Kidney (tissue), 14 donors: ENCODE data around the gene NCKAP5. TPM values are rescaled to one million over a fixed set of nuclear protein-coding genes. Genes with fewer than 3 reads are reported as not detected.

Experiments used
- DNase-seq, 5 donors: peaks; one replicate each; pipeline ENCODE4 v3.0.0-alpha.2; 2013 to 2020
- FAIRE-seq: peaks from 2 replicates; lab custom pipeline; 2012; peaks lifted over from hg19 to GRCh38; lab: Jason Lieb, UNC
- H3K27ac ChIP-seq, 2 donors: one replicate each; pipeline ENCODE4 v1.7.0; 2013; ENCODE audit warnings: low read depth in 2 of 2, low read length in 2 of 2, inconsistent platforms in 1 of 2
- H3K27me3 ChIP-seq: one replicate; pipeline ENCODE4 v1.7.1; 2013; ENCODE audit warnings: low read length, inconsistent platforms; ENCODE audit not compliant: control insufficient read depth, insufficient read depth
- H3K36me3 ChIP-seq, 3 donors: one replicate each; pipeline versions ENCODE4 v1.7.0 to v1.7.1; 2013; ENCODE audit warnings: low read length in 3 of 3, control low read depth in 1 of 3, inconsistent platforms in 1 of 3; ENCODE audit not compliant: insufficient read depth in 3 of 3, control insufficient read depth in 2 of 3
- H3K4me1 ChIP-seq, 3 donors: one replicate each; pipeline versions ENCODE4 v1.7.0 to v1.7.1; 2013; ENCODE audit warnings: low read length in 3 of 3, inconsistent platforms in 1 of 3, low read depth in 1 of 3; ENCODE audit not compliant: control insufficient read depth in 2 of 3, insufficient read depth in 2 of 3
- H3K4me3 ChIP-seq, 3 donors: one replicate each; pipeline versions ENCODE4 v1.7.0 to v1.8.1; 2013; ENCODE audit warnings: low read length in 3 of 3, control low read depth in 1 of 3, inconsistent platforms in 1 of 3
- H3K9ac ChIP-seq, 3 donors: one replicate each; pipeline versions ENCODE4 v1.7.0 to v1.7.1; 2013; ENCODE audit warnings: low read length in 3 of 3, control low read depth in 1 of 3, inconsistent platforms in 1 of 3
- H3K9me3 ChIP-seq, 3 donors: one replicate each; pipeline versions ENCODE4 v1.7.0 to v1.7.1; 2013; ENCODE audit warnings: low read length in 3 of 3, control low read depth in 1 of 3, inconsistent platforms in 1 of 3; ENCODE audit not compliant: control insufficient read depth in 2 of 3, insufficient read depth in 1 of 3
- intact Hi-C: fragments of 100-400 bp; cut with DNase I; formaldehyde crosslinking; loops from one replicate; pipeline ENCODE4 v1.11.1; 2022
- polyA plus RNA-seq: library from polyadenylated mRNA; stranded (reverse); fragments of 350-450 nt; fragmentation: Illumina TruSeq; extraction: RNeasy Lipid Tissue Mini Kit (QIAGEN cat#74804); gene quantifications from one replicate; pipeline ENCODE4 v1.2.3, GENCODE V29; 2014; ENCODE audit warnings: low read depth, low replicate concordance; ENCODE audit not compliant: insufficient read depth
- total RNA-seq: library from RNA; stranded (reverse); fragmentation: NEBNext Ultra II Directional; extraction: Animal tissue kit (Norgen Biotek cat#: 25700); gene quantifications from one replicate; pipeline ENCODE4 v1.2.1, GENCODE V29; 2021
- TF ChIP-seq, protein P1 (sequence below): IDR thresholded peaks from 3 replicates; pipeline ENCODE4 v1.5.1; 2012; ENCODE audit warnings: mild to moderate bottlenecking, moderate library complexity, borderline replicate concordance; ENCODE audit not compliant: insufficient read depth; ENCODE audit errors: extremely low read depth
- donor health status: control.
- donor health status: control.
- donor health status: control.
- donor health status: control.
- donor health status: control.
- donor health status: DM: yes; HTN: yes; CAD: no.
- donor health status: Normal renal cell carcinoma (clear cell type).

The NCKAP5 gene
- total and polyA plus RNA-seq, 2 donors from 2014 or later: 1.8 to 2.9 TPM

DNA sequence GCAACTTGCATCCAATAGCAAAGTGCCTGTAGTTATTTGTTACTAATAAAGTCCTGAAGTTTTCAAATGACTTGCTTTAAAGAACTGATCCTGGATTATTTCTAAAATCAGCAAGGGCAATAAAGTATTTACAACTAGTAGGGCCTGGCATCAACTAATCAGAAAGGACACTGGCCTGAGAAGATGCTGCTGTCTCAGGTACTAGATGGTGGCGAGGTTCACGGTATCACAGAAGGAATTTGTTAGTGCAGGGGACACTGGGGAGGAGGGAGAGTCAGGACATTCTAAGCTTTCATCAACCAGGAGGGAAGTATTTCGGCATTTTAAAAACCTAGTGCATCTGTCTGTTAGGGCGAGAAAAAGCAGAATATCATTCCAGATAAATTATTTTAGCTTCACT is 458.1 kb downstream of the NCKAP5 start:
- no peak for FAIRE-seq

DNA sequence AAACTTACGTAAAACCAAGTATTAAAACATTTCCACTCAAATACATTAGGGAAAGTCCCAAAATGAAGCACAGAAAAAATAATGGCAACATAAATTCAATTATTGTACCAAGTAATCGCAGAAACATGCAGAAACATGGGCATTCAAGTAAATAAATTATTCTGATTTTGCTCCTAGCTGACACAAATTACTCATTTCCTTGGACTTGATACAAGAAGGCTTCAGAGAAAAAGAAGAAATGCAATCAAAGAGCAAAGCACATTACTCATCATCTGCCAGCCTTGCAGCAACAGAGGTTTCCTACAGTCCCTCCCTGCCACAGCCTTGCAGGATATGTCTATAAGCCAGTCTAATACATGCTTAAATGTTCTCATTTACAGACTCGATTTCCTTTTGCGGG is 458.5 kb downstream of the NCKAP5 start:
- no peaks in the 10 kb centered on the region for H3K27me3 ChIP-seq
- no peaks in the 10 kb centered on the region for H3K36me3 ChIP-seq
- no peak for FAIRE-seq
- TF ChIP-seq, protein P1, sequence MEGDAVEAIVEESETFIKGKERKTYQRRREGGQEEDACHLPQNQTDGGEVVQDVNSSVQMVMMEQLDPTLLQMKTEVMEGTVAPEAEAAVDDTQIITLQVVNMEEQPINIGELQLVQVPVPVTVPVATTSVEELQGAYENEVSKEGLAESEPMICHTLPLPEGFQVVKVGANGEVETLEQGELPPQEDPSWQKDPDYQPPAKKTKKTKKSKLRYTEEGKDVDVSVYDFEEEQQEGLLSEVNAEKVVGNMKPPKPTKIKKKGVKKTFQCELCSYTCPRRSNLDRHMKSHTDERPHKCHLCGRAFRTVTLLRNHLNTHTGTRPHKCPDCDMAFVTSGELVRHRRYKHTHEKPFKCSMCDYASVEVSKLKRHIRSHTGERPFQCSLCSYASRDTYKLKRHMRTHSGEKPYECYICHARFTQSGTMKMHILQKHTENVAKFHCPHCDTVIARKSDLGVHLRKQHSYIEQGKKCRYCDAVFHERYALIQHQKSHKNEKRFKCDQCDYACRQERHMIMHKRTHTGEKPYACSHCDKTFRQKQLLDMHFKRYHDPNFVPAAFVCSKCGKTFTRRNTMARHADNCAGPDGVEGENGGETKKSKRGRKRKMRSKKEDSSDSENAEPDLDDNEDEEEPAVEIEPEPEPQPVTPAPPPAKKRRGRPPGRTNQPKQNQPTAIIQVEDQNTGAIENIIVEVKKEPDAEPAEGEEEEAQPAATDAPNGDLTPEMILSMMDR: no peak
- DNase-seq: no peak
- no peaks in the 10 kb centered on the region for H3K4me1 ChIP-seq
- no peak overlapping the region for H3K9ac ChIP-seq
- H3K4me3 ChIP-seq: no peak overlapping the region
- intact Hi-C loops: no loop called here
- H3K9me3 ChIP-seq: no peaks in the 10 kb centered on the region
- no peak overlapping the region for H3K27ac ChIP-seq

More for the DNA sequence above, 458.1 kb downstream of the NCKAP5 start:
- no peaks in the 10 kb centered on the region for H3K36me3 ChIP-seq
- H3K9ac ChIP-seq: no peak overlapping the region
- no peaks in the 10 kb centered on the region for H3K27me3 ChIP-seq
- H3K9me3 ChIP-seq: no peaks in the 10 kb centered on the region
- intact Hi-C loops: no loop called here
- H3K27ac ChIP-seq: no peak overlapping the region
- H3K4me3 ChIP-seq: no peak overlapping the region
- TF ChIP-seq, protein P1: no peak
- DNase-seq: no peak
- H3K4me1 ChIP-seq: no peaks in the 10 kb centered on the region

DNA sequence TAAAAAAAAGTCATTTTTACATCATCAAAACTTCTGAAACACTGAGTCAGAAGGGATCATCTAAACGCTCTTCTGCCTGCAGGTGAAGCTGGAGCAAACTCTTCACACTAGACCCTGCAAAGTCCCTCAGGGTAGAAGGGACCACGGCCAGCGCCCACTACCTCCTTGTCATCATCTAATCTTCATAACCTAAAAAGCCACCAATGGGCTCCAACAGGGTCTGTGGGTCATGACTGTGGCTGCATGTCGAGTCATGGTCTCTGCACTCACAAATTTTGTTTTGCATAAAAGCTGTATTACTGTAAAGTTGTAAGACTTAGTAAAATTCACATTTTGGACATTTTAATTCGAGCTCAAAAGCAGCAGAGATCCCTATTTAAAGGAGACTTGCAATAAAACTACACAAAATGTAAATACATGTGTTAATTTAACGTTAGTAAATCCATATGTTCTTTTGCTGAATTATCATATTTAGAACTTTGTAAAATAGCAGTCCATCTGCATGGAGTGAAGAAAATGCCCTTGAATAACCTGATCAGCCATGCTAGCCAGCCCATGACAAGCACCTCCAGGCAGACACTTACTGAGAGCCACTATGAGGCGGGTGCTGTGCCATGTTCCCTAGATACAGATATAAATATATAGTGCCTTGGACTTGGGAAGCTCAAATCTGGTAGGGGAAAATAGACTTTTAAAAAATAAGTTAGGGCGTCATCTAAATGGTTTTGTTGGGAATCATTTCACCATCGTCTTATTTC is 461.0 kb downstream of the NCKAP5 start:
- TF ChIP-seq, protein P1: no peak
- Histone ChIP-seq H3K27ac (no peak overlapping the region), H3K36me3 (no peaks in the 10 kb centered on the region), H3K4me3 (no peak overlapping the region), H3K4me1 (no peaks in the 10 kb centered on the region), H3K9me3 (no peaks in the 10 kb centered on the region), H3K27me3 (no peaks in the 10 kb centered on the region), H3K9ac (no peak overlapping the region)
- intact Hi-C loops: no loop called here
- DNase-seq: no peak
- no peak for FAIRE-seq
